Measurements from ENCODE around the gene SLC66A2.

The SLC66A2 gene

DNA sequence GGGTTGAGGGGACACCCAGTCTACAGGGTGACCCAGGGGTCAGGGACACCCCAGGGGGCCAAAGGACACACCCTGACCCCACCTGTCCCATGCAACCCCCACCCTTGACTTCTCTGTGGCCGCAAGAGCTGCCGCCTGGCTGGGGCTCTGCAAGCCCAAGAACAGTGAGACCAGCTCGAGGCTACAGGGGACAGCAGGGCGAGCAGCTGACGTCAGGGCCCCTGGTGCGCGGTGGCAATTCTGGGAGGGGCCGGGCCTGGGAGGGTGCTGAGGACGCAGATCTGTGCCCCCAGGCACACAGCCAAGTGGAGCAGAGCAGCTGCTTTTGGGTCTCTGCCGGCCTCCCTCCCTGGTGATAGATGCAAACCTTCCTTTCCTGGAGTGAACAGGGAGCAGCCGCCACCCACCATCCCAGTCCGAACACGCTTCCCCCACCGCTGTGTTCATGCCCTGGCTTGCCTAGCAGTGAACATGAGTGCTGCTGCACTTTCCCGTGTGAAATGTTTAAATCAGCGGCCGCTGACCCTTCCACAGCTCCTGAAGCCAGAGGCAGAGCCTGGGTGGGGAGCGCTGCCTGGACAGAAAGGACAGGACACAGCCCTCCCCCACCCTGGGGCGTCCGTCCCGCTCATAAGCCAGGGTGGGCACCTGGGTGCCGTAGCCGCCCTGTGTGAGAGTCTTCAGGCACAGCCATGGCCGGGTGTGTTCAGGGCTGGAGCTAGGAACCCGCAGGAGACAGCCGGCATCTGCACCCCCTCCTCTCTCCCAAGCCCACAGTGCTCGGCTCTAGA lies 46.9 kb downstream of the SLC66A2 start:
- in situ Hi-C loops (cut with MboI; ENCODE audit: low sequenced_read_pairs) = no loop called here

DNA sequence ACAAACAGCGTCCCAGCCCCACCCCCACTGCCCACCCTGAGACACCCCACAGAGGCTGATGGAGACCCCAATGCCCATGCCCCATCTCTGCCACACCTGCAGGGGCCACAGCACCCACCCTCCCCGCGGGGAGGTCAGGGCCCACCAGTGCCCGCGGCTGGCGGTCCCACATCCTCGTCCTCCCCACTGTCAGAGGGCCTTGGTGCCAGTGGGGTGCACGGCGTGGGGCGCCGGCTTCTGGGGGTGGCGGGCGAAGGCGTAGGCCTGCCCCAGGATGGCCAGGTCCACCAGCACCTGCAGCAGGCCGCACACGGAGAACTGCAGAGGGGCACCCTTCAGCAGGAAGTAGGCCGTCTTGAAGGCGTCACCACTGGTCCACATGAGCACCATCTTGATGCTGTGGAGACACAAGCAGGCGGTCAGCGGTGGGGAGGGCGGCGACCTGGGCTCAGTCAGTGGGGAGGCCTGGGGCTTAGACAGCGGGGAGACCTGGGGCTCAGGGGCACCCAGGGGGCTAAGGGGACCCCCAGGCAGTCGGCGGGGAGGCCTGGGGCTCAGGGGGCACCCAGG lies 47.6 kb downstream of the SLC66A2 start:
- in situ Hi-C loops (cut with MboI; ENCODE audit: low sequenced_read_pairs) = no loop called here

GRCh38 chr18:79903071-79903635 lies 48.3 kb downstream of the SLC66A2 start:
- in situ Hi-C loops (cut with MboI; ENCODE audit: low sequenced_read_pairs) = no loop called here

DNA sequence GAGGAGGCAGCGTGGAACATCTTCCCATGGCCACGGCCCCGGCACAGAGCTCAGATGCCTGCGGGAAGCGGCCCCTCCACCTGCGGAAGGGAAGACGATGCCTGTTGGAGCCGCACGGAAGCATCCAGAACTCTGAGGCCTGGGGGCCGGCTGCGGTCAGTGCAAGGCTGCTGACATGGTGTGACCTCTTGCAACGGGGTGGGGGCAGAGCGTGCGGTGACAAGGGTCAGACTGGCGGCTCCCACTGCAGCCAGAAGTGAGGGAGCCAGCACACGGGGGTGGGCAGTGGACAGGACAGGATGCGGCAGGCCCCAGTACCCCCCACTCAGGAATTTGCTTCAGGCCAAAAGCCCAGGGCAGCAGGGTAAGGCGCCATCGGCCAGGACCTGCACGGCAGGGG lies 48.8 kb downstream of the SLC66A2 start:
- in situ Hi-C loops (cut with MboI; ENCODE audit: low sequenced_read_pairs) = no loop called here

DNA sequence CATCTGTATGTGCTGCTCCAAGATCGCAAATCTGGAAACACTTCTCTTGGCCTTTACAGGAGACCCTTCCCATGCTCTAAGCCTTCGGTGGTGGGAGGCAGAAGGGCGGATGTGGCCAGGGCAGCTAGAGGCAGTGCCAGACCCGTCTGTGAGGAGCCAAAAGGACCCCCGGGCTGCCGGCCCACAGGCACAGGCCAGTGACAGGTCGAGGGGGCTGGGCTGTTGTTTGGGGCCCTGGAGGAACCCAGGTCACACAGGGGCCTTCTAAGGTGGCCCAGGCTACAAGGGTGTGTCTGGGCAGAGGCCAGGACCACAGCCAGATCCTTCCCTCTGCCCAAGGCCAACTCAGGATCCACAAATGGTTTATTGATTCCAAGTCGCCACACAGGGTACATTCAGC lies 49.4 kb downstream of the SLC66A2 start:
- in situ Hi-C loops (cut with MboI; ENCODE audit: low sequenced_read_pairs) = no loop called here

DNA sequence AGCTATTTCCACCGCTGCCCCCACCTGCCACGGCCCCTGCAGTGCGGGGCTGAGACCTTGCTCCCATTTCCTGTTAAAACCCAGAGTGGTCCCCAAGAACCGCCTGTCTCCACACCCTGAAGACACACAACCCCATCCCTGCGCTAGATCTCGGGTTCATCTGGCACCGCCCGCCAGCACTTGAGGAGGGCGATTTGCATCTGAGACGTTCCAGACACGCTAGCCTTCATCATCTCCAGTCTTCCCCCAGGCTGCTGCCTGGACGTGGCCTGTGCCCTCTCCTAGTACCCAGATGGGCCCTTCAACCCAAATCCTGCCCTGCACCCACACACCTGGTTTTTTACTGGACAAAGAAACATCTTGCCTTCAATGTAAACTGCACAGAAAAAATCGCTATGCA lies 49.8 kb downstream of the SLC66A2 start:
- in situ Hi-C loops (cut with MboI; ENCODE audit: low sequenced_read_pairs) = no loop called here

DNA sequence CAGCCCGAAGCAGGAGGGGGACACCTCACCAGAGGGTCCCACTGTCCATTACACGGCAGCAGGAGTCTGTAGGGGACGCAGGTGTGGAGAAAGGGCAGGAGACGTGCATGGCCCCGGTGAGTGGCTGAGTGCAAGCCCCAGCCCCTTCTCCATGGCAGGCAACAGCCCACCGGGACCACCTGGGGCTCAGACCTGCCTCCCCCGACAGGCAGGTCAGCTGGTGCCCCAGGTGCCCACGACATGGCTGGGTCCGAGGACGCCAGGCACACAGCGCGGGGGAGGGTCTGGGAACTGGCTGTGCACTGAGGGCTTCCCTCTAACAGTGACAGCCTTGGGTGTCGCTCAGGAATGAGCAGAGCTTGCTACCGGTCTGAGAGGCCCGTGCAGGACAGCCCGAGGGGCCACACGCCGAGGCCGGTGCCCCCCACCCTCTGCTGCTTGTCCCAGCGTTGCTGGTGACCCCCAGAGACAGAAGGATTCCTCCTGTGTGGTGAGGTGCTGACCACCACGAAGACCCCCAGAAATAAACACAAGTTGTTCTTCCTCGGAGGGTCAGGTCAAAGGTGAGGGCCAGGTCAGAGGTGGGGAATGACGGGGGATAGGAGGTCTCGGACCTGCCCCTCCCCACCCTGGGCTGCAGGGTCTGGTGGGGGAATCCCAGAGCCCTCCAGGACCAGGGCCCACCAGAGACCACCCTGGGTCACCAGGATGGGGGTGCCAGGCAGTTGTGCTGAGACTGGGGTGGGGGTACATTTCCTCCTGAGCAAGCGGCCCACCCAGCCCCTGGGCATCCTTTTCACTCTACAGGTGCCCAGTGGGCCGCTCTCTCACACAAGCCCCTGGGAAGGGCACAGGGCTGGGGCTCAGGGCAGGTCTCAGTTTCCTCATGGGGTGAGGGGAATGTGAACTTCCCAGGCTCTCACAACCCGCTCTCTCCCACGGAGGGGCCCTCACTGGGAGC lies 50.6 kb downstream of the SLC66A2 start:
- in situ Hi-C loops (cut with MboI; ENCODE audit: low sequenced_read_pairs) = no loop called here

DNA sequence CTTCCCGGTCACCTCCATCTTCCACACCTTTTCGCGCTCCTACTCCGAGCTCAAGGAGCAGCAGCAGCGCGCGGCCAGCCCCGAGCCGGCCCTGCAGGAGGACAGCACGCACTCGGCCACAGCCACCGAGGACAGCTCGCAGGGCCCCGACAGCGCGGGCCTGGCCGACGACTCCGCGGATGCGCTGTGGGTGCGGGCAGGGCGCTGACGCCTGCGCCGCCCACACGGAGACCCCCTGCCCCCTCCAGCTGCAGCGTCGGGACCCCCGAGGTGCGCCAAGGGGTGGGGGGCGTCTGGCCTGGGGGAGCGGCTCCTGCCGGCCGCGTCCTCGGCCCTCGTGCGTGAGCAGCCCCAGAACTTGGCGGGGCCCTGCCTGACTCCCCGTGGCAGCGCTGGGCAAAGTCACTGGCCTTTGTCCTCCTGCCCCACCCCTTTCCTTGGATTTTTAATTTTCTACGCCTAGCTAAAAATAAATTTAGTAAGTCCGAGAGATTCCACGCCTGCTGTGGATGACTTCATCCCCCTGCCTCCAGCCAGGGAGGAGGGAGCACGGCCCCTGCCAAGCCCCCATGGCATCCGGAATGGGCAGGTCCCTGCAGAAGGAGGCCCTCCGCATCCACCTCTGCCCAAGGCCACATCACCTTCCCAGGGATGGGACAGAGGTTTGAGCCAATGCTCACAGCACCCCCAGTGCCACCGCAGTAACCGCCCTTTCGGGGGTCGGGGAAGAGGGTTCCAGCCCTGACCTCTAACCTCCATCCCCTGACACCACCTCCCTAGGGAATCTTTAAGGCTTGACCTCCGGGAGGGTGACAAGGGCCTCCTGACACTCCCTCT lies 51.6 kb downstream of the SLC66A2 start:
- in situ Hi-C loops (cut with MboI; ENCODE audit: low sequenced_read_pairs) = no loop called here

GRCh38 chr18:79898952-79899608 lies 52.4 kb downstream of the SLC66A2 start:
- in situ Hi-C loops (cut with MboI; ENCODE audit: low sequenced_read_pairs) = no loop called here

DNA sequence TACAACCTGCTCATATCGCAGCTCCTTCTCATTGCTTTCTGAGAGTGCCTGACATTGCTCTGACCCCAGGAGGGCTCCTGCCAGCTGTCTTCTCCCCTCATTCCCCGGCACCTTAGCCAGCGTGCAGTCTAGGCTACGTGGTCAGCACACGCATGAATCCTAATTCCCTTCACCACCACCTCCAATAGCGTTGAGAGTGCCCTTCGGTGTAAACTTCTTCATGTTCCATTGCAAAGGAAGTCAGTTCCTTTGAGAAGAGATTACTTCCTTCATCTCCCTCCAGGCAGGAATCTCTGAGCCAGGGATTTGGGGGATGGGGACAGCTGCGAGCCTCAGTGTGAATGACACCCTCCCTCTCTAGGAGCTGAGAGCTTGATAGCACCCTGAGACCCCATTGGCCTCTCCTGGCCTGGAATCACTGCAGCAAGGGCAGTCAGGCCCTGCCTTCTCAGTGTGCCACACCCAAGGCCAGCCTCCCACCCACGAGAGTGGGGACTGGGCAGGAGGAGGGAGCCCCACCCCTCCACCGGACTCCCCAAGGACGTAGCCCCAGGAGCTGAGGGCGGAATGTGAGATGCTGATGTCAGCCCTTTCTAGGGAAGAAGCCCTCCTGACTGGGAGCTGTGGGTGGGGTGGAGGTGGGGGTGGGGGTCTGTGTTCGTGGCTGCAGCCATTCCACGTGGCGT lies 53.4 kb downstream of the SLC66A2 start:
- in situ Hi-C loops (cut with MboI; ENCODE audit: low sequenced_read_pairs) = no loop called here

DNA sequence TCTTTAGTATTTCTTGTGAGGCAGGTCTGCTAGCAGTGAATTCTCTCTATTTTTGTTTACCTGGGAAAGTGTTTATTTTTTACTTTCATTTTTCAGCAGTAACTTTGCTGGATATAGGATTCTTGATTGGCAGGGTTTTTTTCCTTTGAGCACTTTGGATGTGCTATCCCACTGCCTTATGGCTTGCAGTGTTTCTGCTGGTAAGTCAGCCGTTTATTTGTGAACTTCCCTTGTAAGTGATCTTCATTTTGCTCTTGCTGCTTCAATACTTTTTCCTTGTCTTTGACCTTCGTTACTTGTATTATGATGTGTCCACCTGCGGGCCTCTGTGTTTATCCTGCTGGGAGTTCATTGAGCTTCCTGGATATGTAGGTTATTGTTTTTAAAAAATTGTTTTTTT lies 54.7 kb downstream of the SLC66A2 start:
- in situ Hi-C loops (cut with MboI; ENCODE audit: low sequenced_read_pairs) = no loop called here

DNA sequence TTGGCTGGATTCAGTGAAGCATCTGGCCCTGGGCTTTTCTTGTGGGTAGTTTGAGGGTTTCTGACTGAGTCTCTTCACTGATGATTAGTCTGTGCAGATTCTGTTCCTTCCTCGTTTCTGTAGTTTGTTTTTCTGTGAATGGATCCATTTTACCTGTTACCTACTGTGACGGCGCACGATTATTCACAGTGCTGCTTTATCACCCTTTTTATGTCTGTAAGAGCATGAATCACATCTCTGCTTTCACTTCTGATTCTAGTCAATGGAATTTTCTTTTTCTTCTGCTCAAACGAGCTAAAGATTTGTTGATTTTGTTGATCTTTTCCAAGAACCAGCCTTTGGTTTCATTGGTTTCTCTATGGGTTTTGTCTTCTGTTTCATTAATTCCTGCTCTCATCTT lies 60.8 kb downstream of the SLC66A2 start:
- in situ Hi-C loops (cut with MboI; ENCODE audit: low sequenced_read_pairs) = no loop called here

GRCh38 chr18:79889569-79889968 lies 61.9 kb downstream of the SLC66A2 start:
- in situ Hi-C loops (cut with MboI; ENCODE audit: low sequenced_read_pairs) = no loop called here

GRCh38 chr18:79888016-79888415 lies 63.4 kb downstream of the SLC66A2 start:
- in situ Hi-C loops (cut with MboI; ENCODE audit: low sequenced_read_pairs) = no loop called here

- in situ Hi-C loops (cut with MboI; ENCODE audit: low sequenced_read_pairs) = no loop called here
Measured at GRCh38 chr18:79887181-79888000, 64.1 kb downstream of the SLC66A2 start.

DNA sequence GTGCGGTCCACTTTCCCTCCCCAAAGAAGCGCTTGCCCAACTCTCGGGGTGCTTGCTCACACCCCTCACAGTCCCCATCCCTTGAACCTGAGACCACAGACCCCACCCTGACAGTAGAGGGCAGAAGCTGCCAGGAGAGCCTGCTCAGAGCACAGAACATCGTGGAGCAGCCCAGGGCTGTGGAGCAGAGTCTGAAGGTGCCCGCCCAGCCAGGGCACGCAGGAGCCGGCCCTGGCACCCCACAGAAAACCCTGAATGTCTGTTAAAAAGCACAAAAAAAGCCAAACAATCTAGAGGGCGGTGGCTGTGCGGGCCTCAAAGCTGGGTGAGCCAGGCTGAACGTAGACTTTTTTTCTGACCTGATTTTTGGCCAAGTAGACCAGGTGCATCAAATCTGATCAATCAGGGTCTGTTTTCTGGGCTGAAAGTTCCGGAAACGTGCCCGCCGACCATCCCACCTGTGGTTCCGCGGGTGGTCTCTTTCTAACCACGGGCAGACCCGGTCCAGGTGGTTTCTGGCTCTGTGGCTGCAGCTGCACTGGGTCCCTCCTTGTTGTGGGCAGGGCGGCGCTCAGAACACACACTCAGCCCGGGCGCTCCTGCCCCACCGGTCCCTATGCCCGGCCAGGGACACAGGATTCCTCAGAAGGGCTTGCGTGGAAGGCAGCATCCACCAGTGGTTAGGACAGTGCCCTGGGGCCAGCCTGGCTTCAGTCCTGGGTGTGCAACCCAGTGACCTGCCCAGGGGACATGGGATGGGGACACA lies 66.3 kb downstream of the SLC66A2 start:
- in situ Hi-C loops (cut with MboI; ENCODE audit: low sequenced_read_pairs) = no loop called here

- in situ Hi-C loops (cut with MboI; ENCODE audit: low sequenced_read_pairs) = no loop called here
Measured at GRCh38 chr18:79884294-79884962, 67.0 kb downstream of the SLC66A2 start.
